OCI-LY1 (cell line): ENCODE results near the gene JAK1.

Source experiments
- H2AFZ ChIP-seq: fragments of 200-600 bp; sonication (generic), shearing (Covaris generic); 2 replicates; pipeline ENCODE4 v1.6.0; 2014; ENCODE audit warnings: antibody characterized with exemption, mild to moderate bottlenecking, low read length
- H3F3A ChIP-seq: fragments of 200-600 bp; sonication (generic), shearing (Covaris generic); 2 replicates; pipeline ENCODE4 v1.6.0; 2014; ENCODE audit warnings: mild to moderate bottlenecking, antibody characterized with exemption, low read length, moderate library complexity; ENCODE audit not compliant: insufficient read depth
- H3K27ac ChIP-seq: fragments of 200-600 bp; sonication (generic); 2 replicates; pipeline ENCODE4 v1.5.1; 2014; ENCODE audit warnings: low read length, mixed run types, mild to moderate bottlenecking, low read depth; ENCODE audit not compliant: poor library complexity, severe bottlenecking
- H3K27me3 ChIP-seq: fragments of 200-600 bp; sonication (generic); 2 replicates; pipeline ENCODE4 v1.6.0; 2014; ENCODE audit warnings: antibody characterized with exemption, mild to moderate bottlenecking, low read length, moderate library complexity; ENCODE audit not compliant: insufficient read depth
- H3K36me3 ChIP-seq: fragments of 200-600 bp; sonication (generic); 2 replicates; pipeline ENCODE4 v1.6.1; 2014; ENCODE audit warnings: mild to moderate bottlenecking, antibody characterized with exemption, low read length, moderate library complexity, mixed read lengths; ENCODE audit not compliant: insufficient read depth
- H3K4me1 ChIP-seq: fragments of 200-600 bp; sonication (generic); 2 replicates; pipeline ENCODE4 v1.5.1; 2014; ENCODE audit warnings: mild to moderate bottlenecking, low read length, moderate library complexity; ENCODE audit not compliant: insufficient read depth, severe bottlenecking
- H3K4me2 ChIP-seq: fragments of 200-600 bp; sonication (generic), shearing (Covaris generic); 2 replicates; pipeline ENCODE4 v1.6.1; 2014; ENCODE audit warnings: low read length
- H3K4me3 ChIP-seq: fragments of 200-600 bp; sonication (generic); 2 replicates; pipeline ENCODE4 v1.5.1; 2014; ENCODE audit warnings: low read length, low read depth, mild to moderate bottlenecking, mixed read lengths; ENCODE audit not compliant: poor library complexity, severe bottlenecking
- H3K79me2 ChIP-seq: fragments of 200-600 bp; shearing (Covaris generic); 2 replicates; pipeline ENCODE4 v1.6.1; 2016; ENCODE audit warnings: mixed run types, low read length, mixed read lengths; ENCODE audit not compliant: insufficient read depth
- H3K9ac ChIP-seq: fragments of 200-600 bp; sonication (generic), shearing (Covaris generic); 2 replicates; pipeline ENCODE4 v1.6.1; 2014; ENCODE audit warnings: mild to moderate bottlenecking, low read length, mixed read lengths
- H3K9me2 ChIP-seq: fragments of 200-600 bp; sonication (generic), shearing (Covaris generic); 2 replicates; pipeline ENCODE4 v1.6.1; 2014; ENCODE audit warnings: low read depth, mild to moderate bottlenecking, low read length, mixed read lengths
- H3K9me3 ChIP-seq: fragments of 200-600 bp; shearing (Covaris generic); 2 replicates; pipeline ENCODE4 v1.6.1; 2014; ENCODE audit warnings: low read length, mixed read lengths
- H4K20me1 ChIP-seq: fragments of 200-600 bp; sonication (generic), shearing (Covaris generic); 2 replicates; pipeline ENCODE4 v1.6.0; 2016; ENCODE audit warnings: mild to moderate bottlenecking, low read length; ENCODE audit not compliant: insufficient read depth
- CTCF ChIP-seq: fragments of 200-600 bp; sonication (generic), shearing (Covaris generic); IDR thresholded peaks from 2 replicates; pipeline ENCODE4 v1.5.1; 2017; ENCODE audit warnings: mild to moderate bottlenecking, antibody characterized with exemption, low read length, moderate library complexity, mixed read lengths
- EZH2 ChIP-seq: fragments of 200-600 bp; sonication (generic), shearing (Covaris generic); IDR thresholded peaks from 2 replicates; pipeline ENCODE4 v1.8.0; 2017; ENCODE audit warnings: borderline replicate concordance, mixed run types, mild to moderate bottlenecking, antibody characterized with exemption, low read length, moderate library complexity, mixed read lengths

JAK1 gene

GRCh38 chr1:64898107-64898861 lies 68.1 kb downstream of the JAK1 start:
- Histone ChIP-seq H3K4me2 (0 out of 2 replicates have a peak overlapping the region, but pooled peaks have one; percentile 9), H3K27ac (no peak overlapping the region), H2AFZ (no peak overlapping the region), H3K27me3 (no peaks in the 10 kb centered on the region), H3K4me3 (no peak overlapping the region), H3F3A (no peaks in the 10 kb centered on the region), H3K36me3 (no peaks in the 10 kb centered on the region), H3K9me2 (no peaks in the 10 kb centered on the region), H3K79me2 (no peaks in the 10 kb centered on the region), H3K9ac (no peak overlapping the region), H3K4me1 (peaks cover 14% of the 10 kb centered on the region), H3K9me3 (no peaks in the 10 kb centered on the region), H4K20me1 (no peaks in the 10 kb centered on the region)
- no peak for TF ChIP-seq EZH2

GRCh38 chr1:64896551-64896950 lies 69.8 kb downstream of the JAK1 start:
- Histone ChIP-seq H3K4me1 (peaks cover 14% of the 10 kb centered on the region), H3K4me3 (no peak overlapping the region), H3K9me2 (no peaks in the 10 kb centered on the region), H2AFZ (no peak overlapping the region), H3K9ac (no peak overlapping the region), H3K36me3 (no peaks in the 10 kb centered on the region), H3K79me2 (no peaks in the 10 kb centered on the region), H4K20me1 (no peaks in the 10 kb centered on the region), H3K9me3 (no peaks in the 10 kb centered on the region), H3F3A (no peaks in the 10 kb centered on the region), H3K27me3 (no peaks in the 10 kb centered on the region), H3K27ac (no peak overlapping the region), H3K4me2 (no peak overlapping the region)
- no peak for TF ChIP-seq EZH2
- TF ChIP-seq CTCF, result no peak

- Histone ChIP-seq H3K36me3 (no peaks in the 10 kb centered on the region), H4K20me1 (no peaks in the 10 kb centered on the region), H3K9me2 (no peaks in the 10 kb centered on the region), H3K27ac (no peak overlapping the region), H3K9ac (no peak overlapping the region), H3K4me3 (no peak overlapping the region), H3K4me1 (peaks cover 14% of the 10 kb centered on the region), H3K79me2 (no peaks in the 10 kb centered on the region), H3K27me3 (no peaks in the 10 kb centered on the region), H3K9me3 (no peaks in the 10 kb centered on the region), H2AFZ (no peak overlapping the region), H3K4me2 (no peak overlapping the region), H3F3A (no peaks in the 10 kb centered on the region)
- TF ChIP-seq CTCF (no peak), EZH2 (no peak)
These were observed 70.8 kb downstream of the JAK1 start for GRCh38 chr1:64895500-64895899.
